ENCODE data around the gene FAM185A. TPM values are rescaled to one million over a fixed set of nuclear protein-coding genes. Genes with fewer than 3 reads are reported as not detected.
"Not testable (repeated sequence)": the region's sequence is repeated elsewhere in the genome, so short reads cannot be mapped to it uniquely, and the experiment has no call there.

Gene FAM185A
- total RNA-seq, 1 donor from 2014 or later = 8.2 TPM

DNA sequence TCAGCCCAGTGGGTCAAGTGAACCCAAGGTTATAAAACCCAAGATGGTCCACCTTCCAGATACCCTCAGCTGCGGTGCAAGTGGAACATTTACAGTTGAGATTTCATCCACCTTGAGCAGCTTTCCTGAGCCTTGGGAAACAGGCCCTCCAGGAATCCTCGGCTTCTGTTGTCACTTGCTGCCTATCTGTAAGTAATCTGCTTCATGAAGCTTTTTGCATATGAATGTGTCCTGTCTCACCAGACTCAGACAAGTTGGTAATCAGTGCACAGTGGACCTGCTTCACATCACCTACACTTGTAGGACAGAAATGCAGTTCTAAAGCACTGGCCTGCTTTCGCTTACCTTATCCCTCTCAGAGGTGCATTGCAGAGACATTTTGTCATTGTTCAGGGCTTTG lies 80.3 kb downstream of the FAM185A start:
- intact Hi-C loops (cut with micrococcal nuclease) = no loop called here

GRCh38 chr7:102830197-102830596 lies 81.4 kb downstream of the FAM185A start:
- intact Hi-C loops (cut with micrococcal nuclease) = no loop called here

GRCh38 chr7:102832674-102833073 lies 83.9 kb downstream of the FAM185A start:
- intact Hi-C loops (cut with micrococcal nuclease) = no loop called here

- intact Hi-C loops (cut with micrococcal nuclease) = no loop called here
Observed at GRCh38 chr7:102833343-102833742, 84.5 kb downstream of the FAM185A start.

- intact Hi-C loops (cut with micrococcal nuclease) = no loop called here
Observed at GRCh38 chr7:102834466-102834865, 85.7 kb downstream of the FAM185A start.

GRCh38 chr7:102834999-102835398 lies 86.2 kb downstream of the FAM185A start:
- intact Hi-C loops (cut with micrococcal nuclease) = no loop called here

DNA sequence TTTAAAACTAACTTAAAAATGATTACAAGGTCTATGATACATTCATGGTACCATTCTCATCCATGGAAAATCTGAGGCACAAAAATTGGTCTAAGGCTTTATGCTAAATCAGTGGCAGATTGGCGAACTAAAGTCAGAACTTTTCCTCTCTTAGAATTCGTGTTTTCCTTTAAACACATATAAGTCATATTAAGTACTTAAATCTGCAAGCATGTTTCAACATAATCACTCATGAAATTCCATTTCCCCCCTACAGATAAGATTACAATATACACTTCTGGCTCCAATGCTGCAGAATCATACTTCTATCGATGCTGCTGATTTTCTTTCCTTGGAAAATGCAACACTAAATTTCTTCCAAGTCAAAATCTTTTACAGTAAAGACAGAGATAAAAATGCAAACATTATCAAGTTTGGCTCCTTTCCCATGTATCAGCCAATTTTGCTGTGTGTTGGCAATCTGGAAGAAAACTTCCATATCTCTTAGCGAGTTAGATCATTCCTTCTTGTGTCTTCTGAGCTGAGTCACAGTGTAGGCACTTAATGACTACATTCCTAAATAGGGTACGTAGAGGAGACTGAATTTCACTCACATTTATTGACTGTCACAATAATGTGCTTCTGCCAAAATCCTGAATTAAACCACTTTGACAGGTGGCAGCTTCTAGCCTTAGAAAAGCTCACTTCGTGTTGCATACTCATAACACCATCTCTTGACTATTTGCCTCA lies 87.6 kb downstream of the FAM185A start:
- intact Hi-C loops (cut with micrococcal nuclease) = no loop called here

GRCh38 chr7:102836977-102837376 lies 88.2 kb downstream of the FAM185A start:
- intact Hi-C loops (cut with micrococcal nuclease) = no loop called here

DNA sequence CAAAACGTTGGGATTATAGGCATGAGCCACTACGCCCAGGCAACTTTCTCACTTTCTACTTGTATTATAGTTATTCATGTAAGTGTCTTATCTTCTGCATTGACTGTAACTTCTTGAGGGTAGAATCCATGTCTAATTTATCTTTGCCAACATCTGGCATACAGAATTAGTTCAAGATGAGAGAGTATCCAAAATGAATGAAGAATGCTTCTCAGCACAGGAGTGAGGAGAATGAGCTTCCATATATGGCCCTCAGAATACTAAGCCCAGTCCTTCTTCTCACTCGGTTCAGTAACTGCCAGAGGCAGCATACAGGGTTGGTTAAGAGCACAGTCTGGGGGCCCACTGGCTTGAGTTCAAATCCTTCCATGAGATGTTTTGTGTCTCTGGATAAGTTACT lies 89.0 kb downstream of the FAM185A start:
- intact Hi-C loops (cut with micrococcal nuclease) = no loop called here

DNA sequence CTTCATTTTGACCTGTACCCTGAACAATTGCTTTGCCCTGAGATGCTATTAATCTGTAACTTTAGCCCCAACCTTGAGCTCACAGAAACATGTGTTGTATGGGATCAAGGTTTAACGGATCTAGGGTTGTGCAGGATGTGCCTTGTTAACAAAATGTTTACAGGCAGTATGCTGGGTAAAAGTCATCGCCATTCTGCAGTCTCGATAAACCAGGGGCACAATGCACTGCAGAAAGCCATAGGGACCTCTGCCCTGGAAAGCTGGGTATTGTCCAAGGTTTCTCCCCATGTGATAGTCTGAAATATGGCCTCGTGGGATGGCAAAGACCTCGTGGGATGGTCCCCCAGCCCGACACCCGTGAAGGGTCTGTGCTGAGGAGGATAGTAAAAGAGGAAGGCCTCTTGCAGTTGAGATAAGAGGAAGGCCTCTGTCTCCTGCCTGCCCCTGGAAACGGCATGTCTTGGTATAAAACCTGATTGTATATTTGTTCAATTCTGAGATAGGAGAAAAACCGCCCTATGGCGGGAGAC lies 89.8 kb downstream of the FAM185A start:
- intact Hi-C loops (cut with micrococcal nuclease) = not testable (repeated sequence)

DNA sequence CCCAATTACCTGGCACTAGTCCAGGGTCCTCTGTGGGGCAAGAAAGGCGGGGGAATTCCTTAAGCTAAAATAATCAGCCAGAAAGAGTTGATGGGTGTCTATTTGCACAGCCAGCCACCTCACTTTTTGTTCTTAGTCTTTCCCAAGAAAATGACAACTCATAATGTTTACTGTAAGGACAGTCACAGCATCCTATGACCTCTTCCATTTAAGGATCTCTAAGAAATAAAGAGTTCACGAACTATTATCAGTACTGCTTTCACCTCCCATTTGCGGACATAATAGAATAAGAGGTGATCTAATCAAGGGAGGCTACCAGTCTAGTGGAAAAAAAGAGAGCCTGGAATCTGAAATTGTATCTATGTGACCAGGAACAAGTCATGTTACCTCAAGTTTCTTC lies 91.6 kb downstream of the FAM185A start:
- intact Hi-C loops (cut with micrococcal nuclease) = no loop called here

DNA sequence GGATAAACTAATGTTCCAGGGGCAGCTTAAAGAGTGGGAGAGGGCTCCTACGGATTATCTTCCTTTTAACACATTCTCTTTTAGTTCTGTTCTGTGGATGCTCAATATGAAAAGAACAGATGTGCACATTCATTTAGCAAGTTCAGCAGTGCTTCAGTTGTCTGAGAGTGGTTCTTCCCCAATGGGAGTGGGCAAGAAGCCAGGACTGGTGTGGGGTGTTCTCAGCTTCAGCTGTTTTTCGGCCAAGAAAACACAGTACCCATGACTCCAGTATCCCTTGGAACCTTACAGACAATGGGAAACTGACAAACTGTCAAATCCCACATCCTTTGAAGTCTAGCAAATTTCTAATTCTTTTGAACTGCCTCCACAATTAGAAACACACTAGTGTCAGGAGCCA lies 92.5 kb downstream of the FAM185A start:
- intact Hi-C loops (cut with micrococcal nuclease) = no loop called here

DNA sequence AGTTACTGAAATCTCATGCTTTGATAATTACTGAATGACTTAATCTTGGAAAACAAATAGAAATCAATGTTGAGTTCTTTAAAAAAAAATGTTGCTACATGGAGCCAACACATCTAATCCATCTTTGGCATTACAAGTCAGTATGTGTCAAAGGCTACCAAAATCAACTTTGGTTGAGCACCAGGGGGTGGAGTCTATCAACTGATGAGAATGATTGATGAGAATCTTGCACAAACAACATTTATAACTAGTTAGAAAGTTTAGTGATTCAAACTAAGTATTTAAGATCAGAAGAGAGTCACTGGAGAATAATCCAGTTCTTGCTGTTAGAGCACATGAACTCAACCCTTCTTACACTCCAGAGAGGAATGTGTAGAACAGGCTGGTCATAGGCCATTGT lies 93.5 kb downstream of the FAM185A start:
- intact Hi-C loops (cut with micrococcal nuclease) = no loop called here

GRCh38 chr7:102843850-102844249 lies 95.1 kb downstream of the FAM185A start:
- intact Hi-C loops (cut with micrococcal nuclease) = no loop called here

- intact Hi-C loops (cut with micrococcal nuclease) = no loop called here
Observed at GRCh38 chr7:102845346-102845745, 96.5 kb downstream of the FAM185A start.

DNA sequence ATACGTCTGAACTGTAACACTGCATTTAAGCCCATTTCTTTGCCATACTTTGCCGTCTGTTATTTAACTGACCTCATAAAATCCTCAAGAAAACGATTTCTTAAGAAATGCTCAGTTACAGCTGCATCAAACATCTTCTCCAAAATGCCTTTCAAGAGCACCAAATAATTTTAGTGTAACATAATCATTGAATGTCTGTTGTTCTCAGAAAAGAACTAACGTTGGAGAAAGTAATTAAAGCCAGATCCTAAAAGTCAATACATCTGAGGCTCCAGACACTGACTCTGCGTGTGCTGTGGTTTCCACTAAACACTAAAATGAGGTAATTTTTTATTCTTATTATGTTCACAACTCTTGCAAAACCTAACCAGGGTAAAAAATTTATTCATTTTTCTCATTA lies 100.3 kb downstream of the FAM185A start:
- intact Hi-C loops (cut with micrococcal nuclease) = no loop called here

GRCh38 chr7:102849538-102849937 lies 100.7 kb downstream of the FAM185A start:
- intact Hi-C loops (cut with micrococcal nuclease) = no loop called here

- intact Hi-C loops (cut with micrococcal nuclease) = no loop called here
Observed at GRCh38 chr7:102856036-102856435, 107.2 kb downstream of the FAM185A start.

Other genes starting within 250 kb of the FAM185A start
- 16.2 and 17.0 TPM in 2 replicates for gene RASA4B, start 231.2 kb upstream of the FAM185A start, total RNA-seq
- gene UPK3BL2, start 205.3 kb upstream of the FAM185A start, total RNA-seq = 20.6 and 25.0 TPM in 2 replicates
- gene SPDYE2, start 197.8 kb upstream of the FAM185A start, total RNA-seq = not detected in 2 replicates
- 54.6 and 58.9 TPM in 2 replicates for gene POLR2J3, start 176.4 kb upstream of the FAM185A start, total RNA-seq
- 39.4 and 40.5 TPM in 2 replicates for gene RASA4, start 132.2 kb upstream of the FAM185A start, total RNA-seq
- 16.6 and 25.2 TPM in 2 replicates for gene UPK3BL1, start 106.2 kb upstream of the FAM185A start, total RNA-seq
- not detected in 2 replicates for gene SPDYE2B, start 98.7 kb upstream of the FAM185A start, total RNA-seq
- gene POLR2J2, start 77.3 kb upstream of the FAM185A start, total RNA-seq = 19.0 and 20.8 TPM in 2 replicates
- gene LRRC17, start 164.0 kb downstream of the FAM185A start, total RNA-seq = 0.16 and 0.18 TPM in 2 replicates